CMK (cell line): Measurements from ENCODE around the gene NEAT1.
"Not testable (repeated sequence)": the region's sequence is repeated elsewhere in the genome, so short reads cannot be mapped to it uniquely, and the experiment has no call there.

Experiments used
- DNase-seq: peaks from one replicate; pipeline ENCODE4 v3.0.0-alpha.2; 2010; ENCODE audit warnings: low read depth

The NEAT1 gene

DNA sequence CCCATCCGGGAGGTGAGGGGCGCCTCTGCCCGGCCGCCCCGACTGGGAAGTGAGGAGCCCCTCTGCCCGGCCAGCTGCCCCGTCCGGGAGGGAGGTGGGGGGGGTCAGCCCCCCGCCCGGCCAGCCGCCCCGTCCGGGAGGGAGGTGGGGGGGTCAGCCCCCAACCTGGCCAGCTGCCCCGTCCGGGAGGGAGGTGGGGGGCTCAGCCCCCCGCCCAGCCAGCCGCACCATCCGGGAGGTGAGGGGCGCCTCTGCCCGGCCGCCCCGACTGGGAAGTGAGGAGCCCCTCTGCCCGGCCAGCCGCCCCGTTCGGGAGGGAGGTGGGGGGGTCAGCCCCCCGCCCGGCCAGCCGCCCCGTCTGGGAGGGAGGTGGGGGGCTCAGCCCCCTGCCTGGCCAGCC is 28.7 kb downstream of the NEAT1 start:
- not testable (repeated sequence) for DNase-seq

DNA sequence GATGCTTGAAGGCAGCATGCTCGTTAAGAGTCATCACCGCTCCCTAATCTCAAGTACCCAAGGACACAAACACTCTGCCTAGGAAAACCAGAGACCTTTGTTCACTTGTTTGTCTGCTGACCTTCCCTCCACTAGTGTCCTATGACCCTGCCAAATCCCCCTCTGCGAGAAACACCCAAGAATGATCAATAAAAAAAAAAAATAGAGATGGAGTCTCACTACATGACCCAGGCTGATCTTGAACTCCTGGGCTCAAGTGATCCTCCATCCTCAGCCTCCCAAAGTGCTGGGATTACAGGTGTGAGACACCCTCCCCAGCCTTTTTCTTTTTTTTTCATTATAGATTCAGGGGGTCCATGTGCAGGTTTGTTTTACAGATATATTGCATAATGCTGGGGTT is 29.7 kb downstream of the NEAT1 start:
- DNase-seq: not testable (repeated sequence)

DNA sequence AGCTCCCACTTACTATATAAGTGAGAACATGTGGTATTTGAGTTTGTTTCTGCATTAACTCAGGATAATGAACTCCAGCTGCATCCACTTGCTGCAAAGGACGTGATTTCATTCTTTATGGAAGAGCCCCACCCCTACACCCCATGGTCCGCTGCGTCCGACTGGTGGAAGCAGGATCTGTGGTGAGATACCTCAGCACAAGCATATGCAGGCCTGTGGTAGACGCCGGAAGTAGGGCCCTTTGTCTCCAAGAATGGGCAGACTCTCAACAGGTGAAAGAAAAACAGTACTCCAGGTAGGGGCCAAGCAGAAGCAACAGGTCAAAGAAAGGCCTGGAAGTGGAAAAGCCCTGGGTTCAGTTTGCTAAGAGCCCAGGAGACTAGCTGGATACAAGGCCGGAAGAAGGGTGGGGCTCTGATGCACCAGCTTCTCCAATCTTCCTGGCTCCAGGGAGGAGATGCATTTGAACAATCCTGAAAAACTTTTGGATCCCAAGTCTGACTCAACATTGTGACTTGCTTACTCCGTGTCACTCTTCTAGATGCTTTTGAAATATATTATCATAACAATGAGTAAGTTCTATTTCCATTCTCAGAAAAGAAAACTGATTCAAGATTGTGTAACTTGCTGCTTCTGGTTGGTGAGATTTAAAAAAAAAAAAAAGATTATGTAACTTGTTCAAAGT is 30.4 kb downstream of the NEAT1 start:
- DNase-seq: no peak

DNA sequence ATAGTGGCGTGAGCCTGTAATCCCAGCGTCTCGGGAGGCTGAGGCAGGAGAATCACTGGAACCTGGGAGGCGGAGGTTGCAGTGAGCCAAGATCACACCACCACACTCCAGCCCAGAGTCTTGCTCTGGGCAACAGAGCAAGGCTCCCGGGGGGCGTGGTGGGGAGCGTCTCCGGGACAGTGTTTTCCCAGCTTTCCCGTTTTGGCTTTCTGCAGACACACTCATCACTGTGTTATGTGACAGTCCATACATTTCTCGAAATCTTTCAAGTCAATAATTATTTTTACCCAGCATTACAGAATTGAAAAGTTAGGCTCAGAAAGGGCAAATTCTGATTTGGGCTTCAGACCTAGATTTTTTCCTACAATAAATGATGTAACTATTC is 31.7 kb downstream of the NEAT1 start:
- no peak for DNase-seq

DNA sequence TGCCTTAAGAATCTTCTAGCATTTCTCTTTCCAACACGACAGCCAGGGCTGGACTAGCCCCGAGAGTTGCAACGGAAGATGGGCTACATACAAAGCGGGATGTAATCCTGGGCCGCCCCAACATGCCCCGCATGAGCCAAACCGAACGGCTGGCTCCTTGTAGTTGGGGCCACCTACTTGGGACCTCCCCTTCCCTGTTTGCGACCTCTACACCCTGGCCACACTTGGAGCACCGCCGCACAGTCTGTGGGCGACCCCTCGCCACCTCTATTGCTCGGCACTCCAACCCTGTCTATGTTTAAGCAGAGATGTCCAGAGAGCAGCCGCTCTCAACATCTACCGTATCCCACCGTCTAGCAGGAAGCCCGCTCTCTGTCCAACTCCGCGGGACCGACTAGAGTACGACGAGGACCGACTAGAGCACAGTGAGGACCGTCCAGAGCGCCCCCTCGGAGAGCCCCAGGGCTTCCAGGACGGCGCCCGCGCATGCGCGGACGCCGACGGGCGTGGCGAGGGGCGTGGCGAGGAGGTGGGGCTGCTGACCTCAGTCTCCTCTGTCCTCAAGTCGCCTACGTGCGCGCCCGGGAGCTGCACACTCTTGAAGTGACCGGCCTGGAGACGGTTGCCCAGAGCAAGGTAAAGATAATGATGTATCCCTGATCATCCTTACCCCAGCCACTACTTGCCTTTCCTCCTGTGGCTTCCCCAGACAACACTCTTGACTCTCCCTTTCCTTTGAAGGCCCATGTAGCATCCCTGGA is 32.3 kb downstream of the NEAT1 start:
- DNase-seq: peak; percentile 93

DNA sequence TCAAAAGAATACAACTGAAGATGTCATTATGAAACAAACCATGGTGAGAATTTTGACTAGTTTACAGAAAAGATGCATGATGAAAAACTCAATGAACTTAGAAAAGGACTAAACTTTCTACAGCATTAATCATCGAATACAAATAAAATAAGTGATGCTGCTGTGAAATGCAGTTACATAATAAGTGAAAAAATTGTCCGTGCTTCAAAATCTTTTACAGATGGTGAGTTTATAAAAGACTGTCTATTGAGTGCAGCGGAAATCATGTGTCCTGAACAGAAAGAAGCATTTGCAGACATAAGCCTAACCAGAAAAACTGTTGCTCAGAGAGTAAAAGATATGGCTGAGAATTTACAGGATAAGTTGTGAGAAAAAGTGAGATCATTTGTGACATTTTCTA is 33.8 kb downstream of the NEAT1 start:
- DNase-seq: no peak

DNA sequence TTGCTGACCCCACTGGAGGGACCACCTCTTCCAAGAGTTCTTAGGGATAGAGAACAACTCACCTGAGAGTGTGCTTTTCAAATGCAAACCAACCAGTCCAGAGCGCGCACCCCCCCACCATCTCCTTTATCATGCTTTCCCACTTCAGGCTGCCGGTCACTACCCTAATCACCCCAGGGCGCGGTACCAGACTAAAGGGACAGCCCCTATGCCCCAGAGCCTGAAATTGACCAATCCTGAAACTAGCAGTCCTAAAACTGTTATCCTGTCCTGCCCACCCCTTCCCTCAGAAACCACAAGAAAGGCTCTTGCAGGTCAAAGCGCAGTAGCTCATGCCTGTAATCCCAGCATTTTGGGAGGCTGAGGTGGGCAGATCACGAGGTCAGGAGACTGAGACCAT is 37.0 kb downstream of the NEAT1 start:
- no peak for DNase-seq

DNA sequence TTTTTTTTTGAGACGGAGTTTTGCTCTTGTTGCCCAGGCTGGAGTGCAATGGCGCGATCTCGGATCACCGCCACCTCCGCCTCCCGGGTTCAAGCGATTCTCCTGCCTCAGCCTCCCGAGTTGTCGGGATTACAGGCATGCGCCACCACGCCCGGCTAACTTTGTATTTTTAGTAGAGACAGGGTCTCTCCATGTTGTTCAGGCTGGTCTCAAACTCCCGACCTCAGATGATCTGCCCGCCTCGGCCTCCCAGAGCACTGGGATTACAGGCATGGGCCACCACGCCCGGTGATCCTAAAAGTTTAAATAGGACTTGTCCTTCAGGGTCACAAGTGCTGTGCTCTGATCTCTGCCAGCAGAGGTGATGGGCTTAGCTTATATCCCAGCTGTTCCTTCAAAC is 42.9 kb downstream of the NEAT1 start:
- DNase-seq: not testable (repeated sequence)

DNA sequence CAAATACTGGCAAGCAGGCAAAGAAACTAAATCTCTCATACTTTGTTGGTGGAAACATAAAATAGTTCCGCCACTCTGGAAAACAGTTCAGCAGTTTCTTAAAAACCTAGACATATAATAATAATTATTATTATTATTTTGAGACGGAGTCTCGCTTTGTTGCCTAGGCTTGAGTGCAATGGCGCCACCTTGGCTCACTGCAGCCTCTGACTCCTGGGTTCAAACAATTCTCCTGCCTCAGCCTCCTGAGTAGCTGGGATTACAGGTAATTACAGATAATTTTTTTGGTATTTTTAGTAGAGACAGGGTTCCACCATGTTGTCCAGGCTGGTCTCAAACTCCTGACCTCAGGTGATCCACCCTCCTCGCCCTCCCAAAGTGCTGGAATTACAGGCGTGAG is 44.7 kb downstream of the NEAT1 start:
- DNase-seq: not testable (repeated sequence)

DNA sequence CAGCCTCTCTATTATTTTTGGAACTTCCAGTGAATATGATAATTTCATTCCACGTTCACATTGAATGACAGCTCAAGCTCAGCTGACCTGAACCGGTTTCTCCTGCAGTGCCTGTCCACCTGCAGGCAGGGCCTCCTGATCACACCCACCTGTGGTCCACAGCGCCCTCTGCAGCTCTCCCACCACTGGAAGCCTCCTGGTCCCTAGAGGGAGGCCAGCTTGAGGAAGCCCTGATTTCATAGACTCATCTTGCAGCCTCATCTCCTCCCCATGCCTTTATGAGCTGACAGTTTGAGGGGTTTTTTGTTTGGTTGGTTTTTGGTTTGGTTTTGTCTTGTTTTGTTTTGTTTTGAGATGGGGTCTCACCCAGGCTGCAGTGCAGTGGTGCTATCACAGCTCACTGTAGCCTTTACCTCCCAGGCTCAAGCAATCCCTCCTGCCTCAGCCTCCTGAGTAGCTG is 46.3 kb downstream of the NEAT1 start:
- DNase-seq: no peak

DNA sequence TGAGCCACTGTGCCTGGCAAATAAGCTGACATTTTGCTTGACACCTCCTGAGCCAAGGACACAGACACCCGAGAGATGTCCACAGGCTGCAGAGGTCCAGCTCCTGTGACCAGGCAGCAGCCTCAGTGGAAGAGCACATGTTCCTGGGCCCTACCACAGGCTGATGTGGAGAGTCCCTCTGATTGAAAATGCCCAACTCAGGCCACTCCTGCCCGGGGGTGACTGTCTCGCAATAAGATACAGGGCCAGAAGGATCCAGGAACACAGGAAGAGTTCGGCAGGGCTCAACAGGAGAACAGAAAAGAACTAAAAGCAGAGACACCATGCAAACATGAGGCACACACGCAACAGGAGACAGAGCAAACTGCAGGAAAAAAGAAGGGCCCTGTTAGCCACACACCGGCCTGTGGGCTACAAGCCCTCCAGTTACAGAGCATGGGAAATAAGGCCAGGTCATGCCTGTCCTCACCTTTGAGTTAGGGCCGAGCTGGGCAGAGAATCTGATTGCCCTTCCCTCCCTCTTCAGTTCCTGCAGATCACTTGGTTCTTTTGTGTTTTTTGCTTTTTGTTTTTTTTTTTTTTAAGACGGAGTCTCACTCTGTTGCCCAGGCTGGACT is 47.9 kb downstream of the NEAT1 start:
- no peak for DNase-seq

DNA sequence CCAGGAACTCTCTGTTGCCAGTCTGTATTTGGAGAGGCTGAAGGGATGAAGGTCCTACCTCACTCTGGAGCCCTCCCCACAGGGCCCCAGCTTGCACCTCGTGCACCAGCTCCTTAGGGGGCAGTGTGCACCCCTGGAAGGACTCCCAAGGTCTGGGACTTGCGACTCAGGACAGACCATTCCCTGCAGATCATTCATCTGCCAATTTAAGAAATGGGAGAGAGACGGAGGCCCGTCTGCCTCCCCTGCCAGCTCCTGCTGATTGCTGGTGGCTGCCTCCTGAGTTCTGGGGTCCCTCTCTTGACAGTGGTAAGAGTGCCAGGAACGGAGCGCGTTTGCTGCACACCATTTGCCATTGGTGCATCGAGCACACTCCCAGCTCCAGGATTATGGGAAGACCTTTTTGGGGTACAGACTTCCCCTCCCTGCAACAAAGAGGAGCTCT is 48.9 kb downstream of the NEAT1 start:
- DNase-seq: no peak

DNA sequence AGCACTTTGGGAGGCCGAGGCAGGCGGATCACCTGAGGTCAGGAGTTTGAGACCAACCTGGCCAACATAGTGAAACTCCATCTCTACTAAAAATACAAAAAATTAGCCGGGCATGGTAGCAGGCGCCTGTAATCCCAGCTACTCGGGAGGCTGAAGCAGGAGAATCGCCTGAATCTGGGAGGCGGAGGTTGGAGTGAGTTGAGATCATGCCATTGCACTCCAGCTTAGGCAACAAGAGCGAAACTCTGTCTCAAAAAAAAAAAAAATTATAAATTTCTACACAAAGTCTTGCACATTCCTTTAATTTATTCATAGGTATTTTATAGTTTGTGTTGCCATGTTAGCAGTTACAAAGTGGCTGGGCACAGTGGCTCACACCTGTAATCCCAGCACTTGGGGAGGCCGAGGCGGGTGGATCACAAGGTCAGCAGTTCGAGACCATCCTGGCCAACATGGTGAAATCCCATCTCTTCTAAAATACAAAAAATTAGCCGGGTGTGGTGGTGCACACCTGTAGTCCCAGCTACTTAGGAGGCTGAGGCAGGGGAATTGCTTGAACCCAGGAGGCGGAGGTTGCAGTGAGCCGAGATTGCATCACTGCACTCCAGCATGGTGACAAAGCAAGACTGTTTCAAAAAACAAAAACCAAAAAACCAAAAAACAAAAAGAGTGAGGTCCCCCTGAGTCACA is 50.1 kb downstream of the NEAT1 start:
- not testable (repeated sequence) for DNase-seq

DNA sequence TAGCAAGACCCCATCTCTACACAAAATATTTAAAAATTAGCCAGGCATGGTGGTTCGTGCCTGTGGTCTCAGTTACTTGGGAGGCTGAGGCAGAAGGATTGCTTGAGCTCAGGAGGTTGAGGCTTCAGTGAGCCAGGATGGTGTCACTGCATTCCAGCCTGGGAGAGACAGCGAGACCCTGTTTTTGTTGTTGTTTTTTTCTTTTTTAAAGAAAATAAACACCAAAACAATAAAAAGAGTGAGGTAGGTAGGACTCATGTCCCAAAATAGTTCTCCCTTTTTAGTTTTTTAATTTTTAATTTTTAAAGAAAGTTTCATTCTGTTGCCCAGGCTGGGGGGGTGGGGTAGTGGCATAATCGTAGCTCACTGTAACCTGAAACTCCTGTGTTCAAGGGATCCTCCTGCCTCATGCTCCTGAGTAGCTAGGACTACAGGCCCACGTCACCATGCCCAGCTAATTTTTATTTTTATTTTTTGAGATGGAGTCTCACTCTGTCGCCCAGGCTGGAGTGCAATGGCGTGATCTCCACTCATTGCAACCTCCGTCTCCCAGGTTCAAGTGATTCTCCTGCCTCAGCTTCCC is 50.8 kb downstream of the NEAT1 start:
- no peak for DNase-seq

DNA sequence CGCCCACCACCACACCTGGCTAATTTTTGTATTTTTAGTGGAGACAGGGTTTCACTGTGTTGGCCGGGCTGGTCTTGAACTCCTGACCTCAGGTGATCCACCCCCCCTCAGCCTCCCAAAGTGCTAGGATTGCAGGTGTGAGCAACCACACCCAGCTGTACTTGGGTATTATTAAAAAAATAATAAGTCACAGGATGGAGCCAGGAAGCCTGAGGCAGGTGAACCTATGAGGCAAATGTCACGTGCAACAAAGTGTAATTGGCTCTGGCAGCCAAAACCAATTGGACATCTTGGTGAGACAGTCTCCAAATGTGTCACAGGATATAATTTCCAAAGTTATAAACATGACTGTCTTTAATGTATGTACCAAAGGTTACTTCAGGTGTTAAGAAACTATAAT is 52.3 kb downstream of the NEAT1 start:
- DNase-seq: no peak

DNA sequence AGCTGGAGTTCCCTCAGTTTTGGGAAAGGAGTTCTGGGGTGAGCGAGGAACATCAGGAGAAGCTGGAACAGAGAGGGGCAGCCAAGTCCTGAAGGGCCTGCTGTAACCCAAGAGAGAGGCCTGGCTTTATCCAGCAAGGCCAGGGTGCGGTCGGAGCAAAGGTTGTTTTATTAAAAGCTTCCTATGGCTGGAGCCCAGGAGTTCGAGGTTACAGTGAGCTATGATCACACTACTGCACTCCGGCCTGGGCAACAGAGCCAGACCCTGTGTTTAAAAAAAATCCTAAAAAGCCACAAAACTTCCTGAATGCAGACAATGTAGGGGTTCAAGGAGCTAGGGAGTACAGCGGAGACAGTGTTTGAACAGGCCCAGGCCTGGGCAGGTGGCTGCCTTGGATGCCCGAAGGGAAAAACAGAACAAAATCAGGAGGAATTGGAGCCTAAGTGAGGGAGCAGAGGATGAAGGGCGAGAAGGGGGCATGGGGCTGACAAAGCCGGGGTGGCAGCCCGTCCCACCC is 54.1 kb downstream of the NEAT1 start:
- DNase-seq: no peak

DNA sequence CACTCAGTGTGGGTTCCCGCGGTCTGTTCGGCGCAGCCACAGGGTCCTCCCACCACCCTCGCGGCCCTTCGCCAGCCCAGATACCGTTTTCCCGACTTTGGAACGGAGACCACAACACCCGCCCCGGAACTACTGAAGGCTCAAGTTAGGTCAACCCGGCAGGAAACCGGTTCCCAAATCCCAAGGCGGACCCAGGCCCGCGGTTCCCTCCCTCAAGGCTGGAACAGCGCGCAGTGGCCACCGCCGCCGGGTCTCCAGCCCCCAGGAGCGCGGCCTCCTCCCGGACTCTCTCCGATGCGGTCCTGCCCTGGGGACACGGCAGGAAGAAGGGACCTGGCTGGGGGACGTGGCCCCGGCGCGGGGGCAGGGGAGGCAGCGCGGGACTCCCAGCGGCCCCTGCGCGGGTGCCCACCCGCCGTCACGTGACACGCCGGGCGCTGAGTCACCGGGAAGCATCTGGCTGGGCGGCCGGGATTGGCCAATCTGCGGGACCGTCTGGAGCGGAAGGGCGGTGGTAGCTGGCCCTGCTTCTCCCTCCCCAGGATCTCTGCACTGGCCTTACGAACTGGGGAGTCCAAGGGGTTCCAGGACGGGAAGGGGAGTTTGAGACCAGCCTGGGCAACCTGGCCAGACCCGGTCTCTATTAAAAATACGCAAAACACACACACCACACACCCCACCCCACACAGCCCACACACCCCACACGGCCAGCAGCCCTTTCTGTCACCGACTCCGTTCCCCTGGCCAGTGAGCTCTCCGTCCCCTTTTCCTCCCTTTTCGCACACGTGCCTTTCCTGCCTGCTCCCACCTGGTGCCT is 54.8 kb downstream of the NEAT1 start:
- DNase-seq: peak; percentile 97

DNA sequence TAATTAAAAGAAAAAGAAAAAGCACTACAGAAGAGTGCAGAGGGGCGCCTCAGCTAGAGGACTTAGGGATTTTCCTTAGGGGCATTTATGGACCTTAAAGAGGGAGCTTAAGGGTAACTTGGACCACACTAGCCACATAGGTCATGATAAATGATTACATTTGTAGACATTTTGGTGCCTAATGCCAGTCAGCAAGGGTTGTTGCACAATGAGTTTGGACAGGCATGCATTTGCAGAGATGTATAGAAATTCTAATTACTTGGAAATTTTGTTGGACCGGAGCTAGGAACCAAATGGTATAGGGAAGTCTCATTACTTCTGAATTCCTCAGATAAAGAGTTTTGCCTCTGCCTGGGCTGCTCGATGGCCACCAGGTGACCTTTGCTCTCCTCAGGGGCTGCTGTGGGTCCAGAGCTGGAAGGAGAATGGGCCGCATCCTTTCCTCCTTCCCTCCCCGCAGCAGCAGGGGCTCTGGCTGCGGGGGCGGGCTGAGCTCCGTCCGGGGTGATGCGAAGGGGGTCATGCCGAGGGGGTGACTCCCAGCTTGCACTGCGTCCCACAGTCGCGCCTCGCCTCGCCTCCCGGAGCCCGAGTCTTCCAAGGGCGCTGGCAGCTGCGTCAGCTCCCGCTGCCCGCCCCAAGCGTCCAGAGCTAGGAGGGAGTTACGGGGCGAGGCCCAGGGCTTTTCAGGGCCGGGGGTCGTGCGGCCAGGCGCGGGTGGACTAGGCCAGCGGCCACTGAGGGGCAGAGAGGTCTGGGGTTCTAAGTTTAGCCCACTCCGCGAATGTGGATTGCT is 56.0 kb downstream of the NEAT1 start:
- DNase-seq: no peak

DNA sequence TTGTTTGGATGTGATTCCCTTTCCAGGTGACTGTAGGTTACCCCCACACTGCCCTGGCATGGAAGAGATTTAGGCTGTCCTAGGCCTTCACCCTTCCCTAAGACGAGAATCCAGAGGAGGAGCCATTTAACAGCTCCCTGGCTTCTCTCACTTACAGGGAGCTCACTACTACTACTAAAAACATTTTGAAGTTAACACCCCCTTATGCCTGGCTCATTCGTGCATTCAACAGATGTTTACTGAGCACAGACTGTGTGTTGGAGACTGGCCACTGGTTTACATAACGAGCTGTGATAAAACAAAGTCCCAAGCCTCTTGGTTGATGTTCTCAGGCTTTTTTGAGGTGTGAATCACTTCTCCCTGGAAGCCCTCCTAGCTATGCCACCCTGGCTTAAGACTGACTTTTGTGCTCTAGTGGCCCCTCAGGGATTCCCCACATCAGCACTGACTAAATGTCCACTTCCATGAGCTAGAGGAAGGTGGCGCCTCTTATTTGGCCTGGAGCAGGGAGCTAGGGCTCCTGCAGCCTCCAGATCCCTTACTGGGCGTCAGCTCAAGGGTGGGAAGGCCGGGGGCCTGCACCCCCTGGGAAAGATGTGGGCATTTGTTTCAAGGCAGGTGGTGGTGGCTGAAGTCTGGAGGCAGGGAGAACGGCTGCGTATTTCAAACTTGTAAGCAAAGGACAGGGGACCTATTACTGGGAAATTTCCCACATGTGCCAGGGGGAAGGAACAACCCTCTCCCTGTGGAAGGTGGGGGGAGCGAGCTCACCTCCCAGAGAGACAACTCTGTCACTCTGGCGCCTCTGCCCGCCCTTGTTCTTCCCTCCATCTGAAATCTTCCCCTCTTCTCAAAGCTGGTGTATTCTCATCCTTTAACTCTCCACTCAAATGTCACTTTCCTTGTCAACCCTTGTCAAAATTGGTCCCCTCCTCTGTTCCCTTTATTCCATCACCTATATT is 56.9 kb downstream of the NEAT1 start:
- no peak for DNase-seq
